Dermis microvascular lymphatic vessel endothelial cell (primary cell): ENCODE measurements around the gene BACH1. TPM values are rescaled to one million over a fixed set of nuclear protein-coding genes. Genes with fewer than 3 reads are reported as not detected.

Source experiments
- DNase-seq, 2 donors: peaks; one replicate each; pipeline versions ENCODE4 v3.0.0 to v3.0.0-alpha.2; 2010; ENCODE audit warnings: low read depth in 2 of 2
- total RNA-seq: library from RNA; depleted of rRNA; stranded (reverse); fragments of >200 nt; gene quantifications from 2 replicates; pipeline ENCODE4 v1.2.1, GENCODE V29; 2014

The BACH1 gene
- total RNA-seq, 1 donor from 2014 or later: 25.7 TPM

DNA sequence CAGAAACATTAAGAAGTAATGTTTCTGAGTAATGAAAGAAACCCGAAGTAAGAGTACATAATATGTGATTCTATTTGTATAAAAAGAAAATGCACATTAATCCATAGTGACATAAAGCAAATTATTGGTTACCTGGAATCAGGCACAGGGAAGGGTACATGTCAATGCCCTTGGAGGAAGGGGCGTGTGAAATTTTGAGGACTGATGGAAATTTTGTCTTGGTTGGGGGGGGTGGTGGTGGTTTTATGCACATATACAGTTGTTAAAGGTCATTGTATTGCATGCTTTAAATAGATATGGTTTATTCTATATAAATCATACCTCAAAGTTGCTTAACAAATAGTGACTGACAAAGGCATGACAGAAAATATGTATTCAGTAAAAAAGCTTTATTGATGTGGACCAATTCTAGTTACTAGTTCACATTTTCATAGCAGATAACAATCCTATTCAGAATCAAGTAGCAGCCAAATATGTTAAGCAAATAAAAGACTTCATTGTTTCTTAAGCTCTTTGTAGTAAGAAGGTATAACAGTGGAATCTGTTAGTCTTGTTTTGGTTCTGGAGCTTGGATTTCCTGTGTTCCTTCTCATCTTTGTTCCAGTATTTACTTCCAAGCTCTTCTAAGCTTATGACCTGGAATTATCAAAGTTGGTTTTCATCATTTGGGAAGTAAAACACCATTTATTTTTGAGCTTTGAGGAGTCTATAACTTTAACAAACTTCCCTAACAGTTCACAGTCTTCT is 15.1 kb downstream of the BACH1 start:
- peak in 1 of 2 donors; percentile 28 for DNase-seq

GRCh38 chr21:29315131-29315749 is 16.5 kb downstream of the BACH1 start:
- no peak for DNase-seq

DNA sequence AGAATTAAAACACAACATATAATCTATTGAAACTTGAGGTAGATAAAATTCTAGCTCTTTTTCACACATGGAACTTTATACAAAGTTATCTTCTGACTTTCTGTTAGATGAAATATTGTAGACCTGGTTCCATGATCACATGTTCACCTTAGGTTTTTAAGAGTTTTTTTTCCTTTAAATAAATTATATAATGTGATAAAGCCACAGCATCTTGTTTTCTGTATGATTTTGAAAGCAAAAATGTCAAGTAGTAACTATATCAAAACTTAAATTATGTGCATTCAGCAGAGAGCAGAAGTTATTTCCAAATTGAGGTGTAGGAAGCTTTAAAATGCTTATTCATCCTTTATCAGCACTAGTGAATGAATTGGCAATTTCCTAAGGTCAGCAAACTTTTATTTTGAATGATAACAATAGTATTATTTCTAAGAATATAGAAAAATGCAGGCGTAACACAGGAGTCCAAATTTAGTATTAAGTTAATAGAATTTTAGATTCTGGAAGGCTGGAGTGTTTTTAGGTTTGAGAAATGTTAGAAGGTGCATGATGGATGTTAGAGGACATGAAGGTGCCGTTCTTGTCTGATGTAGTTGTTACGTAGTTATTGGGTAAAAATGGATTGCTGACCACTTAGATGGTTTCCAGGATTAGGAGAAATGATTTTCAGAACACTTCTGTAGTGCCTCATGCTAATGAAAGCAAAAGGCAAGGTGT is 17.5 kb downstream of the BACH1 start:
- no peak for DNase-seq

- no peak for DNase-seq
Observed at GRCh38 chr21:29316806-29317205, 18.1 kb downstream of the BACH1 start.

DNA sequence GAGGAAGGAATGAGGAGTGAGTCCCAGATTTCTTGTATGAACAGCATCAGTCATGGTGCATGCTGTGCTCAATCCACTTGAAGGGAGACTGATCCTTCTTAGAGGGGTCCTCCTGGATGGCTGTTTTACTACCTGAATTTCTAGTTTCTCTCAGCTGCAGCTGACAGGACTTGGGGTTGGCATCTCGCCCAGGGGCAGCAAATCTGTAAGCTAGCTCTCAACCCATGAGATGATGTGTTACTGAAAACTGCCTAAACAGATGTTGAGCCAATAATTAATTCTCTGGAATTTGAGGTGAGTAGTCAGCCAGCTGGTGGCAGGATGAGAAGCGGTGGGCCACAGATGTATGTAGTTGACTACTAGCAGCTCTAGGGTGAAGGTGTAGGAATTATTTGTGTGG is 19.6 kb downstream of the BACH1 start:
- no peak for DNase-seq

- no peak for DNase-seq
Observed at GRCh38 chr21:29320031-29320430, 21.3 kb downstream of the BACH1 start.

- DNase-seq: no peak
Observed at GRCh38 chr21:29321217-29321616, 22.5 kb downstream of the BACH1 start.

GRCh38 chr21:29321932-29322928 is 23.5 kb downstream of the BACH1 start:
- no peak for DNase-seq

DNA sequence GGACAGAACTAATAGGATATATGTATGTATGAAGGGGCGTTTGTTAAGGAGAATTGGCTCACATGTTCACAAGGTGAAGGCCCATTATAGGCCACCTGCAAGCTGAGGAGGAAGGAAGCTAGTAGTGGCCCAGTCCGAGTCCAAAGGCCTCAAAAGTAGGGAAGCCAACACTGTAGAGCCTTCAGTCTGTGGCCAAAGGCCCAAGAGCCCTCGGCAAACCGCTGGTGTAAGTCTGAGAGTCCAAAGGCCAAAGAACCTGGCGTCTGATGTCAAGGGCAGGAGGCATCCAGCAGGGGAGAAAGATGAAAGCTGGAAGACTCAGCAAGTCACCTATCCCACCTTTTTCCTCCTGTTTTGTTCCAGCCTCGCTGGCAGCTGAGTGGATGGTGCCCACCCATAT is 24.5 kb downstream of the BACH1 start:
- no peak for DNase-seq

GRCh38 chr21:29326914-29327554 is 28.3 kb downstream of the BACH1 start:
- DNase-seq: no peak

- no peak for DNase-seq
Observed at GRCh38 chr21:29329406-29329805, 30.7 kb downstream of the BACH1 start.

DNA sequence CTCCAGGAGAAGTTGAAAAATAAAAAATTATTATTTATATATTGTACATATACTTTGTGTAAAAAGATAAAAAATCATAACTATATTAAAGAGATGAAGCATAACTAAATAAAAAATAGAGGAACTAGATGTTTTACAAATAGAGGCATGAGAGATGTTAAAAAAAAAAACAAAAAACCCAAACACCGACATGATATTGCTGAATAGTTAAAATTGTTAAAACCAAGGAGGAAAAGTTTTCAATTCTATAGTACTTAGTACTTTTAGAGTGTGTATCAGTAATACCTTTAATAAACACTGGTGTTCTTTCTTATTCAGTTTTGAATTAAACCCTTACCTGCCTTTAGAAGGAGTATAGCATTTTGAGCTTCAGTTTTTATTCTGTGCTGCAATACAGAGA is 32.1 kb downstream of the BACH1 start:
- DNase-seq: no peak

DNA sequence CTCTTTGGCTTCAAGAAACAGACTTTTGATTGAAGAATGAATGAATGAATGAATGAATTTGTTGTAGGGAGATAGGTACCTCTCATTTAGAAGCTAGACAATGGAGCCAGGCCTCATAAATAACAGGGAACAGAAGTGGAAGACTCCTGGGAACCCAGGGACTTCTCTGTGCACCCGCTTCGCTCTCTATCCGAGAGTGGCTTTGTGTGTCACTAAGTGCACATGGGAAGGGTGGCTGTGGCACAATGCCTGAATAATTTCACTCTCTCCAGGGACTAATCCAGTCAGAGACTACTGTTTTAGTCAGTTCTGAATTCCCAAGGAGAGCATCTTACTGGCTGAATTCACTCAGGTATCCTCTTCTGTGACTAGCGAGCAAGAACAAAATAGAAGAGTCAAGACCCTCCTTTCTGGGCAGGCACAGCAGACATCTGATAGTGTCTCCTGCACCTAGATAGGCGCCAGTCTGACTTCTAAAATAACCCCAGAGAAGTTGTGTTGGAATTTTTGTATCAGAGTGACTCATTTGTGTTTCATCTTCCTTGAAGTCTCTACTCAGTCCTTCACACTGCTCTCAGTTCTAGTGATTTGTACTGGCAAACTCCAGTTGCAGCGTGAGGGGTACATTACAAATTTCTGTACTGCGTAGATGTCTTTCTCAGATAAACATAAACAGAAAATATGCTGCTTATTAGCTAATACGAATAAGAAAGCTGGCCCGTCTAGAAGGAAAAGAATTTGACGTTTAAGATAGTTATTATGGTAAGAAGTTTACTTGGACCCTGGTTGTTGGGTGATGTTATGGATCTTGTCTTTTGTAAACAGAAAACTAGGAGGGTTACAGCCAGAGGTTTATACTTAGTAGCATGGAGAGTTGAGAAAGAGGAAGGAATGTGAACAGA is 34.0 kb downstream of the BACH1 start:
- peak in 1 of 2 donors; percentile 41 for DNase-seq

GRCh38 chr21:29333406-29333805 is 34.7 kb downstream of the BACH1 start:
- DNase-seq: no peak

DNA sequence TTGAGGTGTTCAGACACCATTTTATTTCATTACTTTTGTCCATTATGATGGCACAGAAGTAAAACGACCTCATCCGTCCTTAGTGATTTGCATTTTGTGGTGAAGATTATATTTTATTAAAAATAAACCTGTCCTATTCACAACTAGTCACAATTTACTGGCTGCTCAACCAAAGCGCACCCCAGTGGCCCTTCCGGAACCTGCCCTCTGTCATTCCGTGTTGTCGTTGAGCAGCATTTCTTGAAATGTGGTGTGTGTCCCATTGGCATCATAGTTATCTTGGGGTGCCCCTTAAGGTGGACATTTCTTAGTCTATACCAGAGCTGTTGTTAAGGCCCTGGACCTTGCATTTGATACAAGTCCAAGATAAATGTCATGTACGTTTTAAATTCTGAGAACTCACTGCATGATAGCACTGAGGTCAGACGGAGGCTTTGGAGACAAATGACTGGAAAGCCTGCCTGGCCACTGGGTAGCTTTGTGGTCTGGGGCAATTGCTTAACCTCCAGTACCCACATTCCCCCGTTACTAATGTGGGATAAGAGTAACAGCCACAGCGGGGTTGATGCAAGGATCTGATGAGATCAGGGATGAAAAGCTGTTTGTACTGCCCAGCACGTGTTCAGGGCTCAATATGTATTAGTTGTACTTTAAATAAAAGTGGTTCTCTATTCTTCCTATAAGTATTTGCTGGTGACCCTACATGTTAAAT is 36.2 kb downstream of the BACH1 start:
- DNase-seq: no peak

DNA sequence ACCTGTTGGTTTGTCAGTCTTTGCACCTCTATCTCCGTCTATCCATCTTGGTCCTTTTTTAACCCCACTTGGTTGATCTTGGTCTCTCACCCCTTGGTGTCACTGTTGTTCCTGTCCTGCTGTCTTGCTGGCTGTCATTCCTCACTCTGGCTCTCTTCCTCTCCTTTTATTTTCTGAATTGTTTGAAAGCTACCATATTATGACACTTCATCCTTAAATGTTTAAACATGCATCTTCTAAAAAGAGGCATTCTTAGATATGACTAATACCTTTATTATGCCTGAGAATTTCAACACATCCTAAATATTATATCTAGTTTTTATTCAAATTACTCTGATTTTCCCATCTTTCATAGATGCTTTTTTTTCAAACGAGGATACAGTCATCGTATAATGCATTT is 37.0 kb downstream of the BACH1 start:
- no peak for DNase-seq

DNA sequence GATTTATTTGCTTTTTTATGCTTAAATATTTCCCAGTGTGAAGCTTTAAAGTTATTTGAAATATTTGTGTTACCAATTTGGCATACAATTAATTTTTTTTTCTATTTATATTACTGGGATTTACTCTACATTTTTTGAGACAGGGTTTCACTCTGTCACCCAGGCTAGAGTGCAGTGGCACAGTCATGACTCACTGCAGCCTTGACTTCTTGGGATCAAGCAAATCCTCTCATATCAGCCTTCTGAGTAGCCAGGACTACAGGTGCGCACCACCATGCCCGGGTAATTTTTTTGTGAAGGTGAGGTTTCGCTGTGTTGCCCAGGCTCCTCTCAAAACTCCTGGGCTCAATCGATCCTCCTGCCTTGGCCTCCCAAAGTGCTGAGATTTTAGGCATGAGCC is 39.5 kb downstream of the BACH1 start:
- DNase-seq: no peak

DNA sequence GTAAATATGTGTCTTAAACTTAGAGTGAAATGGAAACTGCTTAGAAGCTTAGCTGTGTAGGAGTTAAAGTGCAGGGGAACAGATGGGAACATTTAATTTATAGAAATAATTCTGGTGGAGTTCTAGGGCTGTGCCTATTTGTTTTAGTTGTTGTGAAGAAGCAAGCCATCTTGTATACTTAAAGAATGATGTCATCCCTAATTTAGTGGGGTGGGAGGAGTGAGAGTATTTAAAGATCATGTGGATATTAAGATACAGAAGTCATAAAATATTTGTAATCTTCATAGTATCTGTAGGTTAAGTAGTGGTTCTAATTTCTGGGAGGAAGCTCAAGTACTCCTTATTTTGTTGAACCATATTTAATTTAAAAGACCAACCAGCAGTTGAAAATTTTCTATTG is 41.5 kb downstream of the BACH1 start:
- no peak for DNase-seq

- peak; percentile 30 to 92 for DNase-seq
Observed at GRCh38 chr21:29342363-29342957, 43.7 kb downstream of the BACH1 start.
